GM20000 (cell line): ENCODE measurements around the gene CAMSAP2.

Experiments
- DNase-seq: peaks from one replicate; pipeline ENCODE4 v3.0.0; 2012; ENCODE audit warnings: low spot score
- CTCF ChIP-seq: IDR thresholded peaks from 2 replicates; pipeline ENCODE4 v1.5.1; 2012; ENCODE audit warnings: mild to moderate bottlenecking, control low read depth; ENCODE audit errors: extremely low read depth, missing control alignments

Gene CAMSAP2

GRCh38 chr1:200850554-200850953, 111.9 kb downstream of the CAMSAP2 start:
- DNase-seq: no peak

DNA sequence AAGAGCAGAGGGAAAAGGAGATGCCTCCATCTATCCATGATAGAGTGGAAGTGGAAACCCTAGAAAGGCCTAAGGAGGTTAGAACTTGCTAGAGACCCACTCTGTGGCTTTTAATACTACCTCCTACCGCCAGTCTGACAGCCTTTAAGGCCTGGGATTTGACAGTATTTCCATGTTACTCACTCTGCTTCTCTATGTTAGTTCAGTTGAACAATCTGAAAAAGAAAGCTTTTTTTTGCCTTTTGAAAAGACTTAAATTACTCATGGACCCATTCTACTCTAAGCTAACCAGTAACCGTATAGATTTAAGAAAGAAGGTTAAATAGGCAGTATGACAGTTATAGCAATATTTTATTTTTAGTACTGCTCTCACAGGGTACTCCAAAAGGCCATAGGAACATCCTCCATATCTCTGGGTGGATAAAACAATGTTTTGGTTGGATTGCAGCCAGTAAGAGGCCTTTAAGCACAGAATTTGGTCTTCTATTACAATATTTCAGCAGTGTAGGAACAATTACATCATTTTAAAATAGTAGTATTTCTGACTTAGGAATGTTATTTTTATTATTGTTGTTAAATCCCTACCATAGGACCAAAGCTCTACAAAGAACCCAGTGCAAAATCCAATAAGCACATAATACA, 118.1 kb downstream of the CAMSAP2 start:
- no peak for TF ChIP-seq CTCF
- DNase-seq: no peak

More at GRCh38 chr1:200850554-200850953, 111.9 kb downstream of the CAMSAP2 start:
- no peak for TF ChIP-seq CTCF

DNA sequence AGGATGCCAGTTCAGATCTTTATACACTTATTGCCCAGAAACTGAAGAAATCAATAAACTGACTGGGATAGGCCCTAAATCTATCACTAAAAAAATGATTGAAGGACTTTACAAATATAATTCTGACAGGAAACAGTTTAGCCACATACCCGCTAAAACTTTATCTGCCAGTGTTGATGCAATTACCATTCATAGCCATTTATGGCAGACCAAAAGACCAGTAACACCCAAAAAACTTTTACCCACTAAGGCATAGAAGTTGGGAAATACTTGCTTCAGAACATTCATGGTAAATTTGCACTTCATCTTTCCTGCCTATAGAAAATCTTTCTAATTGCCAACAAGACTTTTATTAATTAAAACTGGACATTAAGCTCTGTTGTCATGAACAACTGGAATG, 119.1 kb downstream of the CAMSAP2 start:
- DNase-seq: no peak
- no peak for TF ChIP-seq CTCF

GRCh38 chr1:200861937-200862647, 123.4 kb downstream of the CAMSAP2 start:
- DNase-seq: no peak

GRCh38 chr1:200862713-200863415, 124.2 kb downstream of the CAMSAP2 start:
- DNase-seq: no peak
- TF ChIP-seq CTCF: no peak

More at GRCh38 chr1:200861937-200862647, 123.4 kb downstream of the CAMSAP2 start:
- TF ChIP-seq CTCF: no peak

- no peak for TF ChIP-seq CTCF
- no peak for DNase-seq
Measured at GRCh38 chr1:200866116-200866515, 127.4 kb downstream of the CAMSAP2 start.

DNA sequence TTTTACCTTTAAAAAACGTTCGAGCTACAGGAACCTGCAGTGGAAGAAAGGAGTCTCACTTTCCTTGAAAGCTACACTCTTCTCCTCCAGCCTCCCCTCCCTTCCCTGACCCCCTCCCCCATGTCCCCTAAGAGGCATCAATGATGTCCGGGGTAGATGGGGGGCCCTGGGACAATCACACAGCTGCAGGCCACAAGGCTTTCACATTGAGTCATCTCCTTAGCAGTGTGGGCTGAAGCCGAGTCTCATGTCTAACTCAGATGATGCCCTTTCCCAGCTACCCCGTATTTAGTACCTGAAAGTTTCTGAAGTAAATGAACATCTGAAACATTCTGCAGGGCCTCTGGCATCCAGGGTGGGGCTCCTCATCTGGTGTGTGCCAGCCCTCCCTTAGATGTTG, 127.8 kb downstream of the CAMSAP2 start:
- TF ChIP-seq CTCF: no peak
- peak; percentile 84 for DNase-seq
